Left colon (tissue), 2 donors: Measurements from ENCODE around the gene HES7. TPM values are rescaled to one million over a fixed set of nuclear protein-coding genes. Genes with fewer than 3 reads are reported as not detected.

Experiments
- ATAC-seq: fragments of 200-7000 bp; cut with Tn5 transposase; one replicate; pipeline ENCODE4 v1.9.1; 2020; ENCODE audit warnings: mild to moderate bottlenecking, moderate library complexity
- DNase-seq, 2 donors: peaks; one replicate each; pipeline ENCODE4 v3.0.0-alpha.2; 2020
- intact Hi-C, 2 donors: fragments of 100-400 bp; cut with DNase I in 1 of 2; cut with micrococcal nuclease in 1 of 2; formaldehyde crosslinking; loops; one replicate each; pipeline versions ENCODE4 v1.11.2 to v1.14.0; 2022; cut with DNase I, micrococcal nuclease
- total RNA-seq, 2 donors: library from RNA; stranded (reverse); fragmentation: NEBNext Ultra II Directional; extraction: Animal tissue kit (Norgen Biotek cat#: 25700); gene quantifications; one replicate each; pipeline ENCODE4 v1.2.1, GENCODE V29; 2021
- donor health status: DM: no; HTN: no; CAD: no.
- donor health status: DM: yes; HTN: yes; CAD: no.

HES7 gene
- total RNA-seq, 2 donors from 2014 or later: not detected

GRCh38 chr17:8156246-8156992 is 32.5 kb upstream of the HES7 start:
- intact Hi-C loops: no loop called here
- ATAC-seq: peak; percentile 63
- DNase-seq: peak; percentile 100

GRCh38 chr17:8155996-8156245 is 32.0 kb upstream of the HES7 start:
- ATAC-seq (no peak), DNase-seq (no peak)
- intact Hi-C loops: no loop called here

- intact Hi-C loops: no loop called here
- ATAC-seq: no peak
- no peak for DNase-seq
Measured at GRCh38 chr17:8155231-8155995, 31.5 kb upstream of the HES7 start.

- no peak for DNase-seq
Measured at GRCh38 chr17:8154608-8155155, 30.8 kb upstream of the HES7 start.

GRCh38 chr17:8153957-8154607 is 30.2 kb upstream of the HES7 start:
- DNase-seq (peak; percentile 99), ATAC-seq (peak; percentile 52)
- intact Hi-C loops: no loop called here

More at GRCh38 chr17:8154608-8155155, 30.8 kb upstream of the HES7 start:
- intact Hi-C loops: no loop called here
- no peak for ATAC-seq

GRCh38 chr17:8153525-8153956 is 29.6 kb upstream of the HES7 start:
- ATAC-seq (peak; percentile 43), DNase-seq (peak; percentile 73 to 93)
- intact Hi-C loops: no loop called here

GRCh38 chr17:8153031-8153451 is 29.1 kb upstream of the HES7 start:
- ATAC-seq (no peak), DNase-seq (no peak)
- intact Hi-C loops: no loop called here

- ATAC-seq (peak; percentile 47), DNase-seq (peak; percentile 96 to 98)
- intact Hi-C loops: no loop called here
Measured at GRCh38 chr17:8152112-8152775, 28.3 kb upstream of the HES7 start, which contains the start of gene PER1. Gene PER1, minus strand, starts transcription at chr17:8152404. Its CDS starts 1,698 bp downstream, at chr17:8150706.

GRCh38 chr17:8151641-8152111 is 27.8 kb upstream of the HES7 start:
- ATAC-seq (no peak), DNase-seq (peak; percentile 83 to 92)
- intact Hi-C loops: no loop called here

- DNase-seq: peak; percentile 88 to 90
- intact Hi-C loops: no loop called here
- ATAC-seq: peak; percentile 10
Measured at GRCh38 chr17:8151120-8151640, 27.3 kb upstream of the HES7 start.

GRCh38 chr17:8150194-8151119 is 26.6 kb upstream of the HES7 start:
- DNase-seq (no peak), ATAC-seq (no peak)
- intact Hi-C loops: no loop called here

GRCh38 chr17:8149419-8150193 is 25.7 kb upstream of the HES7 start:
- ATAC-seq (no peak), DNase-seq (no peak)
- intact Hi-C loops: no loop called here

GRCh38 chr17:8148560-8148959 is 24.7 kb upstream of the HES7 start:
- intact Hi-C loops: no loop called here
- DNase-seq: no peak
- ATAC-seq: no peak

- DNase-seq: no peak
- intact Hi-C loops: no loop called here
- no peak for ATAC-seq
Measured at GRCh38 chr17:8147805-8148404, 24.0 kb upstream of the HES7 start.

GRCh38 chr17:8147141-8147804 is 23.4 kb upstream of the HES7 start:
- DNase-seq (no peak), ATAC-seq (no peak)
- intact Hi-C loops: no loop called here
